DOHH2 (cell line): ENCODE results near the gene PRRG4.
A peak's percentile ranks its signal among the peaks of the same experiment; 100 is the strongest.
"Not testable (repeated sequence)": the region's sequence is repeated elsewhere in the genome, so short reads cannot be mapped to it uniquely, and the experiment has no call there.

Experiments used
- H3F3A ChIP-seq: fragments of 200-600 bp; sonication (generic), shearing (Covaris generic); 2 replicates; pipeline ENCODE4 v1.6.0; 2016; ENCODE audit warnings: antibody characterized with exemption, mild to moderate bottlenecking; ENCODE audit not compliant: control insufficient read depth, insufficient read depth
- H3K27ac ChIP-seq: fragments of 200-600 bp; sonication (generic); 2 replicates; pipeline ENCODE4 v1.5.1; 2014; ENCODE audit warnings: low read depth, mild to moderate bottlenecking, low read length, moderate library complexity
- H3K27me3 ChIP-seq: fragments of 200-600 bp; sonication (generic); 2 replicates; pipeline ENCODE4 v1.6.1; 2014; ENCODE audit warnings: mild to moderate bottlenecking, low read length, mixed read lengths; ENCODE audit not compliant: control insufficient read depth
- H3K36me3 ChIP-seq: fragments of 200-600 bp; sonication (generic); 2 replicates; pipeline ENCODE4 v1.6.1; 2014; ENCODE audit warnings: mild to moderate bottlenecking, low read length, moderate library complexity, mixed read lengths; ENCODE audit not compliant: control insufficient read depth
- H3K4me1 ChIP-seq: fragments of 200-600 bp; sonication (generic); 2 replicates; pipeline ENCODE4 v1.6.1; 2014; ENCODE audit warnings: mild to moderate bottlenecking, low read length, mixed read lengths; ENCODE audit not compliant: control insufficient read depth
- H3K4me2 ChIP-seq: fragments of 200-600 bp; sonication (generic); 2 replicates; pipeline ENCODE4 v1.6.0; 2014; ENCODE audit warnings: mild to moderate bottlenecking, low read length, moderate library complexity
- H3K4me3 ChIP-seq: fragments of 200-600 bp; sonication (generic); 2 replicates; pipeline ENCODE4 v1.5.1; 2014; ENCODE audit warnings: mild to moderate bottlenecking, low read length, mixed read lengths
- H3K79me2 ChIP-seq: fragments of 200-600 bp; sonication (generic); 2 replicates; pipeline ENCODE4 v1.6.1; 2014; ENCODE audit warnings: mild to moderate bottlenecking, low read length, mixed read lengths; ENCODE audit not compliant: control insufficient read depth
- H3K9me2 ChIP-seq: fragments of 200-600 bp; sonication (generic); replicated peaks from 2 replicates; pipeline ENCODE4 v1.6.1; 2014; ENCODE audit warnings: mild to moderate bottlenecking, low read length, mixed read lengths; ENCODE audit not compliant: control insufficient read depth
- H3K9me3 ChIP-seq: fragments of 200-600 bp; sonication (generic); 2 replicates; pipeline ENCODE4 v1.6.1; 2014; ENCODE audit warnings: antibody characterized with exemption, low read length, mixed read lengths; ENCODE audit not compliant: control insufficient read depth, insufficient read depth
- H4K20me1 ChIP-seq: fragments of 200-600 bp; sonication (generic); 2 replicates; pipeline ENCODE4 v1.6.0; 2014; ENCODE audit warnings: low read depth, mild to moderate bottlenecking, antibody characterized with exemption, low read length, moderate library complexity; ENCODE audit not compliant: control insufficient read depth, insufficient read depth
- EZH2phosphoT487 ChIP-seq: fragments of 200-600 bp; sonication (generic); IDR thresholded peaks from 2 replicates; pipeline ENCODE4 v1.6.1; 2017; ENCODE audit warnings: borderline replicate concordance, mild to moderate bottlenecking, antibody characterized with exemption, low read length, moderate library complexity, mixed read lengths
- TF ChIP-seq, protein P1 (sequence below): fragments of 200-600 bp; sonication (generic); IDR thresholded peaks from one replicate; pipeline ENCODE4 v1.5.1; 2014; ENCODE audit warnings: antibody characterized with exemption, mild to moderate bottlenecking, low read depth, low read length; ENCODE audit not compliant: poor library complexity, severe bottlenecking

The PRRG4 gene

DNA sequence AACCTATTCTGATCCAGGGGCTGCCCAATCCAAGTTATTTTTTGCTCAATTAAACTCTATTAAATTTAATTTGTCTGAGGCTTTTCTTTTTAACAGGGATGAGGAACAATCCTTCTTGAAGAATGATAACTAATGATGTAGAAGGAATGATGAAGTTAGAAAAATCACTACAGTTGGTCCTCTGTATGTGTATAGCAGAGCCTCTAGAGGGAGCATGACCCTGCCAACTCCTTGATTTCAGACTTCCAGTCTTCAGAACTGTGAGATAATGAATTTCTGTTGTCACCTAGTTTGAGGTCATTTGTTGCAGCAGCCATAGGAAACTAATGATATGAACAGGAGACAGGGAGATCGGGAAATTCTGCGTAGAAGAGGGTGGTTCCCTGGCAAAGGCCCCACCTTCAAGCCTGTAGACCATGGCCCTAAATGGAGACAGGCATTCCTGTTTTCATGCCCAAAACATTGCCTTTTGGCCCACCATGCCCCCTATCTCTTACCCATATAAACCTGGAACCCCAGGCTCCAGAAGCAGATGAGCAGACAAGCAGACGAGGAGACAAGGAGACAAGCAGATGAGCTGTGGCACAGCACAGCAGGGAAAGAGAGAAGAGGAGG, 55.1 kb downstream of the PRRG4 start:
- 0 out of 2 replicates have a peak, but pooled peaks cover 4% of the 10 kb centered on the region for H3K27me3 ChIP-seq
- H4K20me1 ChIP-seq: no peaks in the 10 kb centered on the region
- no peaks in the 10 kb centered on the region for H3K9me3 ChIP-seq
- H3K36me3 ChIP-seq: no peaks in the 10 kb centered on the region
- TF ChIP-seq, protein P1, sequence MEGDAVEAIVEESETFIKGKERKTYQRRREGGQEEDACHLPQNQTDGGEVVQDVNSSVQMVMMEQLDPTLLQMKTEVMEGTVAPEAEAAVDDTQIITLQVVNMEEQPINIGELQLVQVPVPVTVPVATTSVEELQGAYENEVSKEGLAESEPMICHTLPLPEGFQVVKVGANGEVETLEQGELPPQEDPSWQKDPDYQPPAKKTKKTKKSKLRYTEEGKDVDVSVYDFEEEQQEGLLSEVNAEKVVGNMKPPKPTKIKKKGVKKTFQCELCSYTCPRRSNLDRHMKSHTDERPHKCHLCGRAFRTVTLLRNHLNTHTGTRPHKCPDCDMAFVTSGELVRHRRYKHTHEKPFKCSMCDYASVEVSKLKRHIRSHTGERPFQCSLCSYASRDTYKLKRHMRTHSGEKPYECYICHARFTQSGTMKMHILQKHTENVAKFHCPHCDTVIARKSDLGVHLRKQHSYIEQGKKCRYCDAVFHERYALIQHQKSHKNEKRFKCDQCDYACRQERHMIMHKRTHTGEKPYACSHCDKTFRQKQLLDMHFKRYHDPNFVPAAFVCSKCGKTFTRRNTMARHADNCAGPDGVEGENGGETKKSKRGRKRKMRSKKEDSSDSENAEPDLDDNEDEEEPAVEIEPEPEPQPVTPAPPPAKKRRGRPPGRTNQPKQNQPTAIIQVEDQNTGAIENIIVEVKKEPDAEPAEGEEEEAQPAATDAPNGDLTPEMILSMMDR: peak; percentile 61
- TF ChIP-seq EZH2phosphoT487: no peak
- no peak overlapping the region for H3K27ac ChIP-seq
- H3K4me1 ChIP-seq: no peaks in the 10 kb centered on the region
- no peaks in the 10 kb centered on the region for H3K9me2 ChIP-seq
- H3K4me3 ChIP-seq: no peak overlapping the region
- H3K79me2 ChIP-seq: no peaks in the 10 kb centered on the region
- no peaks in the 10 kb centered on the region for H3F3A ChIP-seq
- no peak overlapping the region for H3K4me2 ChIP-seq

DNA sequence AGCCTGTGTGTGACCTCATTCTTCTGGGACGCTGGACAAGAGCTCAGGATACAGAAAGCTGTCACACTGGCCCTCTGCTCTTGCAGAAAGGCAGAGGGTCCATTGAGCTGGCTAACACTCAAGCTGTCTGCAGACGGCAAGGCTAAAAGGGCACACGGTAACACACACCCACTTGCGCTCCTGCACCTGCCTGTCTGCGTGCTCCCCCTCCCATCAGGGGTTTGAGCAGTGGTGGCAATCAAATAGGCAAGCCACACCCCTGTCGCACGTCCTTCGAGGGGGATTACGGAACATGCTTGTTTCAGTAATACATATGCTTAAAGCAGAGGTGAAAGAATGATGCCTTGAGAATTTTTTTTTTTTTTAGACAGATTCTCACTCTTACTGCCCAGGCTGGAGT, 55.8 kb downstream of the PRRG4 start:
- no peak overlapping the region for H3K4me3 ChIP-seq
- no peaks in the 10 kb centered on the region for H3K79me2 ChIP-seq
- H3K27me3 ChIP-seq: 0 out of 2 replicates have a peak, but pooled peaks cover 4% of the 10 kb centered on the region
- no peaks in the 10 kb centered on the region for H3K4me1 ChIP-seq
- H4K20me1 ChIP-seq: no peaks in the 10 kb centered on the region
- no peaks in the 10 kb centered on the region for H3K36me3 ChIP-seq
- no peak overlapping the region for H3K27ac ChIP-seq
- H3F3A ChIP-seq: no peaks in the 10 kb centered on the region
- TF ChIP-seq EZH2phosphoT487: no peak
- TF ChIP-seq, protein P1: no peak
- no peaks in the 10 kb centered on the region for H3K9me3 ChIP-seq
- no peaks in the 10 kb centered on the region for H3K9me2 ChIP-seq
- no peak overlapping the region for H3K4me2 ChIP-seq

DNA sequence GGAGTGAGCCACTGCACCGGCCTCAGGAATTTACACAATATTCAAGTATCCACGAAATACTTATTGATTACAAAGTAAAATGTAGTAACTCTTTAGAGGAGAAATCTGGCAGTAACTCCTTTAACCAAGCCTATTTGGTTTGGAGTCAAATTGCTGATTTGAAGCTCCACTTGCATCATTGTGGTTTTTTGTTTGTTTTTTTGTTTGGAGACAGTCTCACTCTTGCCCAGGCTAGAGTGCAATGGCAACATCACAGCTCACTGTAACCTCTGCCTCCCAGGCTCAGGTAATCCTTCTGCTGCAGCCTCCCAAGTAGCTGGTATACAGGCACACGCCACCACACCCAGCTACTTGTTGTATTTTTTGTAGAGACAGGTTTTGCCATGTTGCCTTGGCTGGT, 56.5 kb downstream of the PRRG4 start:
- Histone ChIP-seq H3K4me1 (peaks cover 4% of the 10 kb centered on the region), H4K20me1 (no peaks in the 10 kb centered on the region), H3K9me3 (no peaks in the 10 kb centered on the region), H3K79me2 (no peaks in the 10 kb centered on the region), H3K36me3 (no peaks in the 10 kb centered on the region), H3F3A (no peaks in the 10 kb centered on the region), H3K27ac (no peak overlapping the region), H3K9me2 (no peaks in the 10 kb centered on the region), H3K4me2 (no peak overlapping the region), H3K27me3 (0 out of 2 replicates have a peak, but pooled peaks cover 4% of the 10 kb centered on the region), H3K4me3 (no peak overlapping the region)
- TF ChIP-seq EZH2phosphoT487: no peak
- TF ChIP-seq, protein P1: no peak

DNA sequence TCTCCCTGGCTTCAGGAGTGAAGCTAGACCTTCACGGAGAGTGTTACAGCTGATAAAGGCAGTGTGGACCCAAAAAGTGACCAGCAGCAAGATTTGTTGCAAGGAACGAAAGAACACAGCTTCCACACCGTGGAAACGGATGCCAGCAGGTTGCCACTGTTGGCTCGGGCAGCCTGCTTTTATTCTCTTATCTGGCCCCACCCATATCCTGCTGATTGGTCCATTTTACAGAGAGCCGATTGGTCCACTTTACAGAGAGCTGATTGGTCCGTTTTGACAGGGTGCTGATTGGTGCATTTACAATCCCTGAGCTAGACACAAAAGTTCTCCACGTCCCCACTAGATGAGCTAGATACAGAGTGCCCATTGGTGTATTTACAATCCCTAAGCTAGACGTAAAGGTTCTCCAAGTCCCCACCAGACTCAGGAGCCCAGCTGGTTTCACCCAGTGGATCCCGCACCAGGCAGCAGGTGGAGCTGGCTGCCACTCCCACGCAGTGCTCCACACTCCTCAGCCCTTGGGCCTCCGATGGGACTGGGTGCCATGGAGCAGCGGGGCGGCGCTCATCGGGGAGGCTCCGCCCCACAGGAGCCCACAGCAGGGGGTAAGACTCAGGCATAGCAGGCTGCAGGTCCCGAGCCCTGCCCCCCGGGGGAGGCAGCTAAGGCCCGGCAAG, 58.1 kb downstream of the PRRG4 start:
- H4K20me1 ChIP-seq, H3K36me3 ChIP-seq, H3K79me2 ChIP-seq, H3K4me2 ChIP-seq, H3K9me3 ChIP-seq, H3K27ac ChIP-seq, H3K9me2 ChIP-seq, H3K4me3 ChIP-seq, H3F3A ChIP-seq, H3K27me3 ChIP-seq: not testable (repeated sequence)
- H3K4me1 ChIP-seq: peaks cover 13% of the 10 kb centered on the region

DNA sequence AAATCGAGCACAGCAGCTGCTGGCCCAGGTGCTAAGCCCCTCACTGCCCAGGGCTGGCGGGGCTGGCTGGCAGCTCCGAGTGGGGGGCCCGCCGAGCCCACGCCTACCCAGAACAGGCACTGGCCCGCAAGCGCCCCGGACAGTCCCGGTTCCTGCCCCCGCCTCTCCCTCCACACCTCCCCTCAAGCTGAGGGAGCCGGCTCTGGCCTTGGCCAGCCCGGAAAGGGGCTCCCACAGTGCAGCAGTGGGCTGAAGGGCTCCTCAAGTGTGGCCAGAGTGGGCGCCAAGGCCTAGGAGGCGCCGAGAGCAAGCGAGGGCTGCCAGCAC, 58.6 kb downstream of the PRRG4 start:
- H3K4me2 ChIP-seq, H3K4me3 ChIP-seq, H3K9me2 ChIP-seq, H3K79me2 ChIP-seq, H3F3A ChIP-seq, H3K27me3 ChIP-seq, H3K9me3 ChIP-seq, H4K20me1 ChIP-seq, H3K36me3 ChIP-seq, H3K27ac ChIP-seq: not testable (repeated sequence)
- H3K4me1 ChIP-seq: peaks cover 13% of the 10 kb centered on the region
